Panc1 (cell line): ENCODE data around the gene INSC. TPM values are rescaled to one million over a fixed set of nuclear protein-coding genes. Genes with fewer than 3 reads are reported as not detected.
A peak's percentile ranks its signal among the peaks of the same experiment; 100 is the strongest.

ENCODE experiments used
- ATAC-seq: fragments of 200-7000 bp; cut with Tn5 transposase; 2 replicates; pipeline ENCODE4 v1.9.1; 2020; ENCODE audit warnings: mild to moderate bottlenecking, moderate library complexity
- BruUV-seq: library from RNA; stranded (reverse); fragments of 400-500 nt; replicated peaks from 2 replicates; lab custom pipeline; 2021; lab: Mats Ljungman, UMichigan
- CTCF ChIA-PET: fragments of 300-600 bp; sonication (Branson Sonifier 250); formaldehyde crosslinking; loops from one replicate; lab custom pipeline; 2022; ENCODE audit warnings: antibody characterized with exemption; lab: Charles Lee
- POLR2A ChIA-PET: fragments of 300-600 bp; sonication (Branson Sonifier 250); formaldehyde crosslinking; loops from one replicate; lab custom pipeline; 2022; ENCODE audit warnings: antibody characterized with exemption; lab: Charles Lee
- DNase-seq: peaks from one replicate; pipeline ENCODE4 v3.0.0-alpha.2; 2010; ENCODE audit warnings: low read depth, low spot score
- H3K27ac ChIP-seq: 2 replicates; pipeline ENCODE4 v1.5.1; 2011; ENCODE audit warnings: mild to moderate bottlenecking, low read length, inconsistent platforms
- H3K27me3 ChIP-seq: fragments of 200-500 bp; sonication (Bioruptor generic); 2 replicates; pipeline ENCODE4 v1.6.0; 2014; ENCODE audit warnings: low read length, inconsistent platforms; ENCODE audit not compliant: control insufficient read depth, insufficient read depth
- H3K36me3 ChIP-seq: fragments of 200-500 bp; sonication (Bioruptor generic); 2 replicates; pipeline ENCODE4 v1.5.1; 2014; ENCODE audit warnings: inconsistent platforms, mild to moderate bottlenecking, low read length, moderate library complexity; ENCODE audit not compliant: control insufficient read depth, insufficient read depth
- H3K4me1 ChIP-seq: 2 replicates; pipeline ENCODE4 v1.5.1; 2011; ENCODE audit warnings: inconsistent platforms, mild to moderate bottlenecking, low read length, moderate library complexity; ENCODE audit not compliant: control insufficient read depth, insufficient read depth
- H3K4me3 ChIP-seq, 2 experiments: 2 replicates each; pipeline ENCODE4 v1.5.1; 2011 to 2012; ENCODE audit warnings: low read depth in 2 of 2, low read length in 2 of 2, mild to moderate bottlenecking in 2 of 2, inconsistent platforms in 1 of 2, moderate library complexity in 1 of 2
- H3K9me3 ChIP-seq: fragments of 200-500 bp; sonication (Bioruptor generic); 2 replicates; pipeline ENCODE4 v1.5.1; 2014; ENCODE audit warnings: low read depth, mild to moderate bottlenecking, inconsistent platforms, low read length, moderate library complexity; ENCODE audit not compliant: control insufficient read depth, insufficient read depth
- CTCF ChIP-seq: fragments of 450-650 bp; IDR thresholded peaks from 2 replicates; pipeline ENCODE4 v1.5.1; 2017; ENCODE audit warnings: mild to moderate bottlenecking
- POLR2AphosphoS5 ChIP-seq: IDR thresholded peaks from 2 replicates; pipeline ENCODE4 v1.6.1; 2012; ENCODE audit warnings: mild to moderate bottlenecking, low read depth, low read length, moderate library complexity
- REST ChIP-seq, 2 experiments: IDR thresholded peaks; 2 replicates each; pipeline ENCODE4 v1.6.1; 2011 to 2012; ENCODE audit warnings: low read depth in 2 of 2, control low read depth in 1 of 2, low read length in 1 of 2, mild to moderate bottlenecking in 1 of 2, moderate library complexity in 1 of 2; ENCODE audit not compliant: insufficient read depth in 1 of 2
- SIN3A ChIP-seq: IDR thresholded peaks from 2 replicates; pipeline ENCODE4 v1.6.1; 2012; ENCODE audit warnings: low read depth, mild to moderate bottlenecking, low read length, moderate library complexity, borderline replicate concordance; ENCODE audit not compliant: insufficient read depth
- TCF7L2 ChIP-seq: IDR thresholded peaks from 2 replicates; pipeline ENCODE4 v1.6.1; 2011; ENCODE audit warnings: mild to moderate bottlenecking, low read depth, low read length, inconsistent platforms
- in situ Hi-C: cut with HindIII; loops from 2 replicates; pipeline ENCODE4 v1.10.0; 2016; ENCODE audit warnings: low sequenced_read_pairs, low pct_unique_long_range_greater_than_20kb
- intact Hi-C: fragments of 100-400 bp; cut with micrococcal nuclease; formaldehyde crosslinking; loops from one replicate; pipeline ENCODE4 v1.10.0; 2022; ENCODE audit not compliant: unreplicated experiment
- total RNA-seq: library from RNA; stranded (reverse); gene quantifications from one replicate; pipeline ENCODE4 v1.2.1, GENCODE V29; 2021; ENCODE audit not compliant: unreplicated experiment

The INSC gene
- total RNA-seq, 1 experiment from 2014 or later = 0.08 TPM

- no peak overlapping the region for H3K27ac ChIP-seq
- H3K4me3 ChIP-seq = no peak overlapping the region
- in situ Hi-C loops = no loop called here
- no peak for DNase-seq
- POLR2A ChIA-PET = no interaction called here
- ATAC-seq = no peak
- H3K4me1 ChIP-seq = no peaks in the 10 kb centered on the region
- H3K27me3 ChIP-seq = no peaks in the 10 kb centered on the region; the same call in 1 of the 2 replicates
- no TSS peak for BruUV-seq
- intact Hi-C loops = no loop called here
- CTCF ChIA-PET = interaction anchor here (1.0 kb wide), 1 partner anchor 174 kb away, joined by 3 read pairs; no protein-coding TSS in a partner anchor
- no peaks in the 10 kb centered on the region for H3K36me3 ChIP-seq
- no peaks in the 10 kb centered on the region for H3K9me3 ChIP-seq
- TF ChIP-seq CTCF (no peak), POLR2AphosphoS5 (no peak), REST (IDR thresholded peaks at IDR 0.05; ENCODE audit: insufficient read depth in 1 of 2, low read depth in 2 of 2, low read length in 1 of 2) (no peak), SIN3A (no peak), TCF7L2 (no peak)
Observed at GRCh38 chr11:15275141-15275540, 160.4 kb downstream of the INSC start.

- ATAC-seq (no peak), DNase-seq (no peak)
- CTCF ChIA-PET = no interaction called here
- Histone ChIP-seq H3K9me3 (no peaks in the 10 kb centered on the region), H3K4me1 (no peaks in the 10 kb centered on the region), H3K27ac (no peak overlapping the region), H3K36me3 (no peaks in the 10 kb centered on the region), H3K27me3 (no peaks in the 10 kb centered on the region; the same call in 1 of the 2 replicates), H3K4me3 (no peak overlapping the region)
- in situ Hi-C loops (no loop called here), intact Hi-C loops (no loop called here)
- TF ChIP-seq TCF7L2 = no peak
- peak; percentile 40 for TF ChIP-seq CTCF
- no peak for TF ChIP-seq SIN3A
- TF ChIP-seq POLR2AphosphoS5 = no peak
- BruUV-seq = no TSS peak
- POLR2A ChIA-PET = no interaction called here
Observed at GRCh38 chr11:15276621-15277020, 161.9 kb downstream of the INSC start.
